ENCODE results near the gene COG1. TPM values are rescaled to one million over a fixed set of nuclear protein-coding genes. Genes with fewer than 3 reads are reported as not detected.

COG1 gene
- total and polyA plus RNA-seq, 9 of the 15 experiments (the other 6 are each of a cell fraction or from before 2014, with no cell fraction given): 9.5 to 26.8 (median 12.9) TPM

DNA sequence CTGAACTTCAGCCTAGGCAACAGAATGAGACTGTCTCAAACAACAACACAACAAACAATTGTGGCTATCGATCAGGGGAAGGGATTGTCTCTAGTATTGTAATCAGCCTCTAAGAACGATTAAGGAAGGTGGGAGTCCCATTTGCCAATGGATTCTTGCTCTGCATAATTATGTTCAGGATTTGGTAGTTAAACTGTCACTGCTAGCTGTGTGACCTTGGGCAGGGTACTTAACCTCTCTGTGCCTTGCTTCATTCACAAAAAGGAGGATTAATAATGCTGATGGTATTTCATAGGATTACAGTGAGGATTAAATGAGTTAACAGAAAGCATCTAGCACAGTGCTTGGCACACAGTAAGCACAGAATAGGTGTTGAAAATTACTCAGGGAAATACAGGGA, 34.7 kb upstream of the COG1 start:
- FAIRE-seq: no peak
- ATAC-seq: no peak
- TF ChIP-seq SMARCA5 (IDR thresholded peaks at IDR 0.05): peak; percentile 70; the same call in 1 of the 2 replicates
- TF ChIP-seq HSF4 (CRISPR knock-in tag; IDR thresholded peaks at IDR 0.05; ENCODE audit: borderline replicate concordance): no peak
- no peak for TF ChIP-seq CCAR2 (IDR thresholded peaks at IDR 0.05; ENCODE audit: low read depth, low read length)
- TF ChIP-seq FOXJ2 (tag; IDR thresholded peaks at IDR 0.05): no peak
- no peak for TF ChIP-seq NCOA4 (IDR thresholded peaks at IDR 0.05; ENCODE audit: partially characterized antibody)
- TF ChIP-seq GATAD2B (IDR thresholded peaks at IDR 0.05; ENCODE audit: borderline replicate concordance): no peak
- TF ChIP-seq TSC22D4 (tag; IDR thresholded peaks at IDR 0.05): no peak
- no peak for TF ChIP-seq NCOA1 (IDR thresholded peaks at IDR 0.05; ENCODE audit: low read depth)
- no peak for TF ChIP-seq FIP1L1 (IDR thresholded peaks at IDR 0.05; ENCODE audit: low read depth, low read length, poor library complexity, severe bottlenecking)
- no peak for TF ChIP-seq CREB3 (tag; conservative IDR thresholded peaks at IDR 0.05; ENCODE audit: low read depth)
- TF ChIP-seq, protein P1, sequence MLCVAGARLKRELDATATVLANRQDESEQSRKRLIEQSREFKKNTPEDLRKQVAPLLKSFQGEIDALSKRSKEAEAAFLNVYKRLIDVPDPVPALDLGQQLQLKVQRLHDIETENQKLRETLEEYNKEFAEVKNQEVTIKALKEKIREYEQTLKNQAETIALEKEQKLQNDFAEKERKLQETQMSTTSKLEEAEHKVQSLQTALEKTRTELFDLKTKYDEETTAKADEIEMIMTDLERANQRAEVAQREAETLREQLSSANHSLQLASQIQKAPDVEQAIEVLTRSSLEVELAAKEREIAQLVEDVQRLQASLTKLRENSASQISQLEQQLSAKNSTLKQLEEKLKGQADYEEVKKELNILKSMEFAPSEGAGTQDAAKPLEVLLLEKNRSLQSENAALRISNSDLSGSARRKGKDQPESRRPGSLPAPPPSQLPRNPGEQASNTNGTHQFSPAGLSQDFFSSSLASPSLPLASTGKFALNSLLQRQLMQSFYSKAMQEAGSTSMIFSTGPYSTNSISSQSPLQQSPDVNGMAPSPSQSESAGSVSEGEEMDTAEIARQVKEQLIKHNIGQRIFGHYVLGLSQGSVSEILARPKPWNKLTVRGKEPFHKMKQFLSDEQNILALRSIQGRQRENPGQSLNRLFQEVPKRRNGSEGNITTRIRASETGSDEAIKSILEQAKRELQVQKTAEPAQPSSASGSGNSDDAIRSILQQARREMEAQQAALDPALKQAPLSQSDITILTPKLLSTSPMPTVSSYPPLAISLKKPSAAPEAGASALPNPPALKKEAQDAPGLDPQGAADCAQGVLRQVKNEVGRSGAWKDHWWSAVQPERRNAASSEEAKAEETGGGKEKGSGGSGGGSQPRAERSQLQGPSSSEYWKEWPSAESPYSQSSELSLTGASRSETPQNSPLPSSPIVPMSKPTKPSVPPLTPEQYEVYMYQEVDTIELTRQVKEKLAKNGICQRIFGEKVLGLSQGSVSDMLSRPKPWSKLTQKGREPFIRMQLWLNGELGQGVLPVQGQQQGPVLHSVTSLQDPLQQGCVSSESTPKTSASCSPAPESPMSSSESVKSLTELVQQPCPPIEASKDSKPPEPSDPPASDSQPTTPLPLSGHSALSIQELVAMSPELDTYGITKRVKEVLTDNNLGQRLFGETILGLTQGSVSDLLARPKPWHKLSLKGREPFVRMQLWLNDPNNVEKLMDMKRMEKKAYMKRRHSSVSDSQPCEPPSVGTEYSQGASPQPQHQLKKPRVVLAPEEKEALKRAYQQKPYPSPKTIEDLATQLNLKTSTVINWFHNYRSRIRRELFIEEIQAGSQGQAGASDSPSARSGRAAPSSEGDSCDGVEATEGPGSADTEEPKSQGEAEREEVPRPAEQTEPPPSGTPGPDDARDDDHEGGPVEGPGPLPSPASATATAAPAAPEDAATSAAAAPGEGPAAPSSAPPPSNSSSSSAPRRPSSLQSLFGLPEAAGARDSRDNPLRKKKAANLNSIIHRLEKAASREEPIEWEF (CRISPR knock-in tag; IDR thresholded peaks at IDR 0.05): no peak
- TF ChIP-seq RBM25 (IDR thresholded peaks at IDR 0.05; ENCODE audit: low read depth, low read length, severe bottlenecking): peak; percentile 95
- no peak for TF ChIP-seq STAT5B (CRISPR knock-in tag; IDR thresholded peaks at IDR 0.05)
- TF ChIP-seq ADNP (tag; IDR thresholded peaks at IDR 0.05): 0 out of 2 replicates have a peak, but pooled peaks have one; percentile 19

More for the DNA sequence above, 34.7 kb upstream of the COG1 start:
- H3K9ac ChIP-seq (ENCODE audit: insufficient read depth in 1 of 2, low read depth in 2 of 2, low read length in 2 of 2): no peak overlapping the region
- H3K9me1 ChIP-seq (ENCODE audit: control insufficient read depth, insufficient read depth, low read length): no peaks in the 10 kb centered on the region
- DNase-seq (ENCODE audit: extremely low read depth in 1 of 4, low spot score in 3 of 4): no peak
- peaks cover 15 to 28% of the 10 kb centered on the region in 2 experiments for H3K27me3 ChIP-seq (ENCODE audit: control insufficient read depth in 2 of 2, insufficient read depth in 2 of 2, low read length in 2 of 2)
- peaks cover 6% of the 10 kb centered on the region; the same call in 1 of the 2 replicates for H4K20me1 ChIP-seq (replicated peaks; ENCODE audit: control insufficient read depth, insufficient read depth, low read length)
- WGBS (ENCODE audit: insufficient coverage, low coverage, missing lambda C conversion rate): 28% methylated on average over 2 of the region's 2 CpGs
- H3K4me1 ChIP-seq (replicated peaks in 1 of 2; ENCODE audit: control insufficient read depth in 2 of 2, insufficient read depth in 2 of 2, low read length in 2 of 2): peaks cover 2 to 10% of the 10 kb centered on the region in 2 experiments; a peak in 2 of 5 replicates
- H3K79me2 ChIP-seq (ENCODE audit: control insufficient read depth, insufficient read depth, low read length): no peaks in the 10 kb centered on the region
- H3K36me3 ChIP-seq (ENCODE audit: control insufficient read depth, insufficient read depth, low read length): no peaks in the 10 kb centered on the region
- no peak overlapping the region for H3K4me2 ChIP-seq (ENCODE audit: insufficient read depth, low read length)
- no peak overlapping the region for H3K27ac ChIP-seq (ENCODE audit: extremely low read depth, low read depth, low read length)
- no peak overlapping the region for H2AFZ ChIP-seq (ENCODE audit: low read depth, low read length)
- intact Hi-C loops (cut with micrococcal nuclease) (no loop called here), in situ Hi-C loops (cut with MboI) (loop anchor here (10.0 kb wide), 2 partner anchors 163 to 433 kb away; no protein-coding TSS in a partner anchor)
- no peak overlapping the region for H3K4me3 ChIP-seq
- BruUV-seq (replicated peaks): no TSS peak
- POLR2A ChIA-PET: no interaction called here
- H3K9me3 ChIP-seq (replicated peaks; ENCODE audit: control insufficient read depth, insufficient read depth, low read depth, low read length): no peaks in the 10 kb centered on the region
- CTCF ChIA-PET (ENCODE audit: low intra/inter-chr PET ratio): no interaction called here

Data from K562 (cell line).